HG03039 (cell line): ENCODE data around the gene RNF220.
"Not testable (repeated sequence)": the region's sequence is repeated elsewhere in the genome, so short reads cannot be mapped to it uniquely, and the experiment has no call there.

Experiments used
- ATAC-seq: cut with Tn5 transposase; IDR thresholded peaks from one replicate; pipeline ENCODE4 v1.9.1; 2021; ENCODE audit warnings: mild to moderate bottlenecking, moderate library complexity; ENCODE audit not compliant: unreplicated experiment

Gene RNF220

GRCh38 chr1:44545961-44546360, 140.9 kb downstream of the RNF220 start:
- ATAC-seq: no peak

GRCh38 chr1:44546403-44547053, 141.5 kb downstream of the RNF220 start:
- no peak for ATAC-seq

- ATAC-seq: no peak
Observed at GRCh38 chr1:44547361-44547760, 142.3 kb downstream of the RNF220 start.

GRCh38 chr1:44547837-44548236, 142.8 kb downstream of the RNF220 start:
- no peak for ATAC-seq

DNA sequence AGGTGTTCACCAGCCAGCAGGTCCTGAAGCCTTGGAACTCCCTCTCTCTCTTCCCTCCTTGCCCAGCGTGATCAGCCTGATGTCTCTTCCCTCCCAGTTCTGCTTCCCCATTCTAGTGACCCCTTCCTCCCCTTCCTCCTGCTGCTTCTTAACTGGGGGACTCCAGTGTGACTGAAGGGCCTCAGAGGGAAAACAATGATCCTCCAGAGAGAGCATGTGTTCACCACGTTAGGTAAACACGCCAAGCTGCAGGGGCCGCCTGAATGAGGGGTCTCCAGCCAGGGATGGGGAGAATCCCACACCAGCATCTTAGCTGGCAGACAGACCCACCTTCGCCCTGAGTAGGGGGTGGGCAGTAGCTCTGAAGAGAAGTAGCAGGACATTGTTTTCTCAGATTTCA, 144.5 kb downstream of the RNF220 start:
- no peak for ATAC-seq

- no peak for ATAC-seq
Observed at GRCh38 chr1:44553127-44553758, 148.2 kb downstream of the RNF220 start.

DNA sequence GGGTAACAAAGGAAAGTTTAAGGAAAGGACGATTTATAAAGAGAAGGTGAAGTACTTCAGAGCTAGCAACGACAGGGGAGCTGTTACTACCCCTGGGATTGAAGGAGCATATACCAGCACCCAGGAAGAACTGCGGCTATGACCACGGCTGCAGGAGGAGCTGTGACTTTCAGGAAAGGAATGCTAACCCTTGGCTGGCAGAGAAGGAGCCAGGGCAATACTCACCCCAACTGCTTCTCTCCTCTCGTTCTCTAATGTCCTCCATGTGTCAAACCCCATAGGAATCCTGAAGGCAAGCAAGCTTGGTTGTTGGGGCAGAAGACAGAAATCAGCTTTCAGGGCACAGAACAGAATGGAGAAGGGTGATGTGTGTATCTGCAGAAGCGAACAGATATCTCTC, 148.7 kb downstream of the RNF220 start:
- ATAC-seq: no peak

- ATAC-seq: no peak
Observed at GRCh38 chr1:44554706-44555105, 149.7 kb downstream of the RNF220 start.

- ATAC-seq: no peak
Observed at GRCh38 chr1:44557778-44558177, 152.7 kb downstream of the RNF220 start.

DNA sequence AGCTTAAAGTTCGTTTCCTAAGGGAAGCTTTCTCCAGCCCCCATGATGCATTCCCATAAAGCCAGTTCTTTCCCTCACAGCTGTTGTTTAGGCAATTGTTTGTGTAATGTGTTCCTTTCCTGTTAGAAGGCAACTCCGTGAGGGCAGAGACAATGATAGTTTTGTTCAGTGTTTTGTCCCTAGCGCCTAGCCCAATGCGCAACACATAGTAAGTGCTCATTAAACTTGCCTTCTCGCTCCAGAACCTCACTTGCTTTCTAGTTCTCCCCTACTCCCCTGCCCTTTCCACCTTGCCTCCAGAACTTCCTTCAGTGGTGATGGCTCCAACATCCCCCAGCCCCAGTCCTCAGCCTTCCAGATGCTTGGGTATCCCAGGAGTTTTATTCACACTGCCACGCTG, 153.8 kb downstream of the RNF220 start:
- ATAC-seq: no peak

GRCh38 chr1:44559330-44559729, 154.3 kb downstream of the RNF220 start:
- ATAC-seq: no peak

DNA sequence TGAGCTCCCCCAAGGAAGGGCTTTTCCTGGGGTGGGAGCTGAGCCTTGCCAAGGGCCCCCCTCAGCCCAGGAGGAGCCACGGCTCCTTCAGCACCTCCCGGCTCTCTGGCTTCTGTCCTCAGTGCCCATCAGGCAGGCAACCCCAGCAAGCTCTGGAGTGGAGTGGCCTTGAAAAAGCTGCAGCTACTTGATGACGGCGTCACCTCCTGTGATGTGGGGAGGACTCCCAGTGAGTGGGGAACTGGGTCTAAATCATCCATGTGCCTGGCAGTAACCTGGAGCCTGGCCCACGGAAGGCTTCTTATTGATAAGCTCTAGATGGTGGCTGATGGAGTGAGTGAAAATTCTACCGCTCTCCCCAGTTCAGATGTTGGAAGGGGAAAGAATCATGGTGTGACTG, 154.9 kb downstream of the RNF220 start:
- ATAC-seq: no peak

GRCh38 chr1:44560696-44561095, 155.6 kb downstream of the RNF220 start:
- not testable (repeated sequence) for ATAC-seq

DNA sequence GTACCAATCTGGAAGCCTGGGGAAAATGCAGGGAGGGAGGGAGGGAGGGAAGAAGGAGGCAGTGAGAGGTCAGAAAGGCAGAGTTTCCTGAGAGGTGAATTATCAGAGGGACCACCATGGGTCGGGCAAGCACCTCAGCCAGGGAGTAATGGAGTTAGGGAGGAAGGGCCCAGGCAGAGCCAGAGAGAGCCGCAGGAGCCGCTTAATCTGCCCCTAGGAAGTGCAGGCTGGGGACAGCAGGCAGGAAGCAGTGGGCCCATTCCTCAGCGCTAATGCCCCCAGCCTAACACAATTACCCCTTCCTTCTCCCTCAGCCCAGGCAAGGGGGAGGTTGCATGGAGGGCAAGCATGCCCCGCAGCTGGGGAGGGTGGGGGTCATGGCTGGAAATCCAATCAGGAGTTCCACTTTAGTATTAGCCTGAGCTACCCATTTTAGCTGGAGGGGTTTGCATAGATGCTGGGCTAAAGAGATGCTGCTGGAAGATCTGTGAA, 160.2 kb downstream of the RNF220 start:
- ATAC-seq: no peak

- no peak for ATAC-seq
Observed at GRCh38 chr1:44565833-44566232, 160.8 kb downstream of the RNF220 start.

DNA sequence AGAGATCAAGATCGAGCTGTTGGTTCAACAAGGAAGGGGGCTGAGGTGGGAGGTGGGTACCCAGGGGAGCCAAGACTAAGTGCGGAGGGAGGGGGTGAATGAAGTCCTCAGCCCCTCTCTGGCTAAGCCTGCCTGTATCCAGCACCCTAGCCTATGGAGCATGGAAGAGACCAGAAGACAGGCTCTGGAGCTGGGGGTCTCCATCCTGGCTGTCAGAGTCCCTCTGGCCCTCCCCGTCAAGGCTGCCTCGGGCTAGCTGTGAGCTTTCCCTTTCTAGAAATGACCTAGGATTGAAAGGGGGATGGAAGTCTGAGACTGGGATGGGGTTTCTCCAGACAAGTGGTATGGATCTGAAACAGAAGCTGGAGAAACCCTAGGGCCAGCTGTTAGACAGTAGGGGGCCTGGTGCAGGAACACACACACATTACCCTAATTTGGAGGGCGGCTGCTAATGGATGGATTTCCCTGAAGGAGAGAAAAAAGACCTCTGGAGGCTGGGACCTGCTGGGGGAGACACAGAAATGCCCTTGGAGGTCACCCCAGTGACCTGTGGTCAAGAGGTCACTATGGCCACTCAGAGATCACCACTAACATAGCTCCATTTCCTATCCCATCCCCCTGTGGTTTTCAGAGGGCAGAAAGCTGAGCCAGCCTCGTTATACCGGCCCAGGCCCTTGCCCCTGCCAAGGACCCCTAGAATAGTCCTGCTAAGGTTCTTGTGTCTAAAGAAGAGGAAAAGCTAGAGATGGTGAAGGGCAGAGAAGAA, 161.4 kb downstream of the RNF220 start:
- ATAC-seq: no peak

GRCh38 chr1:44568128-44568900, 163.3 kb downstream of the RNF220 start:
- ATAC-seq: no peak

- ATAC-seq: no peak
Observed at GRCh38 chr1:44569491-44569890, 164.4 kb downstream of the RNF220 start.

GRCh38 chr1:44571712-44572571, 166.9 kb downstream of the RNF220 start:
- no peak for ATAC-seq

DNA sequence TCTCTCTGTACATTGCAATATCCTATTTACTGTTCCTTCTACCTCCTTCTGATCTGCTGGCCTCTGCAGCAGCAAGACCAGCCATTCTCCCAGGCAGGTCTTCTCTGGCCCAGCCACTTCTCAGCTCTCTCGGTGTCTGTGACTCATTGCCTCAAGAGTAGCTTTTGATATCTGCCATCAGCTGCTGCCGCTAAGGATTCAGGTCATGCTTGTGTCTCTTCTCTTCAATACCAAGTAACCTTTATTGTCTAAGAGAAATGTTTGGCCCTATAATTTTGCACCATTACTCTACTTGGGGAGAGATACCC, 167.5 kb downstream of the RNF220 start:
- ATAC-seq: no peak
